WTC11 (cell line): ENCODE measurements around the gene CENPN. TPM values are rescaled to one million over a fixed set of nuclear protein-coding genes. Genes with fewer than 3 reads are reported as not detected.

Source experiments
- ATAC-seq: fragments of 200-7000 bp; cut with Tn5 transposase; 2 replicates; pipeline ENCODE4 v1.10.0; 2021; ENCODE audit warnings: mild to moderate bottlenecking, moderate library complexity
- CTCF ChIA-PET: fragments of 300-600 bp; sonication (Branson Sonifier 250); formaldehyde crosslinking; loops from one replicate; lab custom pipeline; 2021; ENCODE audit warnings: antibody characterized with exemption; lab: Charles Lee
- POLR2A ChIA-PET: fragments of 350-600 bp; sonication (Branson Sonifier 250); formaldehyde crosslinking; loops from one replicate; lab custom pipeline; 2021; ENCODE audit warnings: antibody characterized with exemption; lab: Charles Lee
- DNase-seq: peaks from one replicate; pipeline ENCODE4 v3.0.0; 2021; ENCODE audit warnings: low spot score
- H3K27ac Mint-ChIP-seq: 2 replicates; pipeline ENCODE4 v1.8.0; 2021; ENCODE audit warnings: mixed read lengths
- H3K27me3 Mint-ChIP-seq: 2 replicates; pipeline ENCODE4 v1.8.0; 2021; ENCODE audit warnings: low read depth, mild to moderate bottlenecking, moderate library complexity, mixed read lengths
- H3K36me3 Mint-ChIP-seq: 2 replicates; pipeline ENCODE4 v1.8.0; 2021; ENCODE audit warnings: mixed read lengths
- H3K4me1 Mint-ChIP-seq: 2 replicates; pipeline ENCODE4 v1.8.0; 2022; ENCODE audit warnings: mixed read lengths
- H3K4me3 Mint-ChIP-seq: 2 replicates; pipeline ENCODE4 v1.8.0; 2021; ENCODE audit warnings: mild to moderate bottlenecking, moderate library complexity, mixed read lengths
- H3K9me3 Mint-ChIP-seq: 2 replicates; pipeline ENCODE4 v1.8.0; 2021; ENCODE audit warnings: mixed read lengths
- CREB1 ChIP-seq: sonication (generic); formaldehyde crosslinking; IDR thresholded peaks from 2 replicates; pipeline ENCODE4 v1.8.0; 2023; ENCODE audit warnings: mild to moderate bottlenecking, missing genetic modification reagents
- EMX1 ChIP-seq: fragments of 250-450 bp; sonication (Bioruptor Pico); IDR thresholded peaks from 2 replicates; pipeline ENCODE4 v1.8.0; 2021; ENCODE audit warnings: mild to moderate bottlenecking
- HMGA2 ChIP-seq: fragments of 250-450 bp; sonication (Bioruptor Pico); IDR thresholded peaks from 2 replicates; pipeline ENCODE4 v1.4.0; 2021; ENCODE audit warnings: mild to moderate bottlenecking, moderate library complexity
- JAZF1 ChIP-seq: fragments of 250-450 bp; sonication (Bioruptor Pico); IDR thresholded peaks from 2 replicates; pipeline ENCODE4 v1.9.0; 2021; ENCODE audit warnings: moderate library complexity, mild to moderate bottlenecking, inconsistent platforms
- NFE2L1 ChIP-seq: sonication (generic); formaldehyde crosslinking; IDR thresholded peaks from 2 replicates; pipeline ENCODE4 v1.8.1; 2023; ENCODE audit warnings: missing genetic modification reagents
- NR1H2 ChIP-seq: sonication (generic); formaldehyde crosslinking; IDR thresholded peaks from 2 replicates; pipeline ENCODE4 v1.9.0; 2021; ENCODE audit warnings: mild to moderate bottlenecking, moderate library complexity, missing genetic modification reagents
- OVOL2 ChIP-seq: fragments of 250-450 bp; sonication (Bioruptor Pico); IDR thresholded peaks from 2 replicates; pipeline ENCODE4 v1.9.0; 2021; ENCODE audit warnings: mild to moderate bottlenecking, borderline replicate concordance
- RELA ChIP-seq: sonication (generic); formaldehyde crosslinking; IDR thresholded peaks from 2 replicates; pipeline ENCODE4 v1.8.1; 2022; ENCODE audit warnings: missing genetic modification reagents, mild to moderate bottlenecking, borderline replicate concordance
- TEAD4 ChIP-seq: sonication (generic); formaldehyde crosslinking; IDR thresholded peaks from 2 replicates; pipeline ENCODE4 v1.8.0; 2022; ENCODE audit warnings: mild to moderate bottlenecking, missing genetic modification reagents
- ZBTB21 ChIP-seq: sonication (generic); formaldehyde crosslinking; IDR thresholded peaks from 2 replicates; pipeline ENCODE4 v1.8.1; 2023; ENCODE audit warnings: mild to moderate bottlenecking, missing genetic modification reagents, borderline replicate concordance
- ZNF138 ChIP-seq: sonication (generic); formaldehyde crosslinking; conservative IDR thresholded peaks from 2 replicates; pipeline ENCODE4 v1.8.1; 2022; ENCODE audit warnings: mild to moderate bottlenecking, moderate library complexity, missing genetic modification reagents
- ZNF317 ChIP-seq: sonication (generic); formaldehyde crosslinking; IDR thresholded peaks from 2 replicates; pipeline ENCODE4 v1.8.1; 2023; ENCODE audit warnings: low read depth, mild to moderate bottlenecking, moderate library complexity, missing genetic modification reagents, borderline replicate concordance
- ZNF423 ChIP-seq: fragments of 250-450 bp; sonication (Bioruptor Pico); IDR thresholded peaks from 2 replicates; pipeline ENCODE4 v2.1.2; 2022; ENCODE audit warnings: mild to moderate bottlenecking, moderate library complexity
- total RNA-seq: library from RNA; stranded (reverse); gene quantifications from 3 replicates; pipeline ENCODE4 v1.2.3, GENCODE V29; 2021
- TF ChIP-seq, protein P1 (sequence below): fragments of 200-600 bp; IDR thresholded peaks from 2 replicates; pipeline ENCODE4 v1.8.0; 2022; ENCODE audit warnings: antibody characterized with exemption
- TF ChIP-seq, protein P2 (sequence below): sonication (generic); formaldehyde crosslinking; IDR thresholded peaks from 2 replicates; pipeline ENCODE4 v1.8.1; 2023; ENCODE audit warnings: mild to moderate bottlenecking, missing genetic modification reagents
- TF ChIP-seq, protein P3 (sequence below): fragments of 250-450 bp; sonication (Bioruptor Pico); conservative IDR thresholded peaks from 2 replicates; pipeline ENCODE4 v1.9.0; 2021; ENCODE audit warnings: mild to moderate bottlenecking
- TF ChIP-seq, protein P4 (sequence below): sonication (generic); formaldehyde crosslinking; IDR thresholded peaks from 2 replicates; pipeline ENCODE4 v1.8.1; 2023; ENCODE audit warnings: mild to moderate bottlenecking, moderate library complexity, missing genetic modification reagents
- TF ChIP-seq, protein P5 (sequence below): sonication (generic); formaldehyde crosslinking; IDR thresholded peaks from 2 replicates; pipeline ENCODE4 v1.8.1; 2023; ENCODE audit warnings: mild to moderate bottlenecking, missing genetic modification reagents, borderline replicate concordance
- TF ChIP-seq, protein P6 (sequence below): sonication (generic); formaldehyde crosslinking; IDR thresholded peaks from 2 replicates; pipeline ENCODE4 v1.8.0; 2022; ENCODE audit warnings: mild to moderate bottlenecking, missing genetic modification reagents
- TF ChIP-seq, protein P7 (sequence below): fragments of 250-450 bp; sonication (Bioruptor Pico); IDR thresholded peaks from 2 replicates; pipeline ENCODE4 v1.9.0; 2021; ENCODE audit warnings: moderate library complexity, mild to moderate bottlenecking, inconsistent platforms, borderline replicate concordance

CENPN gene
- total RNA-seq, 1 experiment from 2014 or later: 47.4 TPM

DNA sequence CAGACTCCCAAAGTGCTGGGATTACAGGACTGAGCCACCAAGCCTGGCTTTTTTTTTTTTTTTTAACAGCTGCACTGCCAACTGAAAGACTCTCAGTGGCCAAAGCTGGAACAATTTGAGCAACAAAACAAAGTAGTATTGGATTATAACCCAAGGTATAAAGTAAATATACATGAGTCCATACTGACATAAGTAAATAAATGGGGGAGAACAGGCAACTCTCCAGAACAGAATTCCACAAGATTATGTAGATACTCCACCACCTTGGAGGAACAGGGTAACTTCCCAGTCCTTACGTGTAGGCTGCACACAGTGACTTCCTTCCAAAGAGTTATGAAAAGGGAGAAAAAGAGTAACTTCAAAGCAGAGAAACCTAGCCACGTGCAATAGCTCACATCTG lies 16.0 kb upstream of the CENPN start (continued):
- TF ChIP-seq, protein P1, sequence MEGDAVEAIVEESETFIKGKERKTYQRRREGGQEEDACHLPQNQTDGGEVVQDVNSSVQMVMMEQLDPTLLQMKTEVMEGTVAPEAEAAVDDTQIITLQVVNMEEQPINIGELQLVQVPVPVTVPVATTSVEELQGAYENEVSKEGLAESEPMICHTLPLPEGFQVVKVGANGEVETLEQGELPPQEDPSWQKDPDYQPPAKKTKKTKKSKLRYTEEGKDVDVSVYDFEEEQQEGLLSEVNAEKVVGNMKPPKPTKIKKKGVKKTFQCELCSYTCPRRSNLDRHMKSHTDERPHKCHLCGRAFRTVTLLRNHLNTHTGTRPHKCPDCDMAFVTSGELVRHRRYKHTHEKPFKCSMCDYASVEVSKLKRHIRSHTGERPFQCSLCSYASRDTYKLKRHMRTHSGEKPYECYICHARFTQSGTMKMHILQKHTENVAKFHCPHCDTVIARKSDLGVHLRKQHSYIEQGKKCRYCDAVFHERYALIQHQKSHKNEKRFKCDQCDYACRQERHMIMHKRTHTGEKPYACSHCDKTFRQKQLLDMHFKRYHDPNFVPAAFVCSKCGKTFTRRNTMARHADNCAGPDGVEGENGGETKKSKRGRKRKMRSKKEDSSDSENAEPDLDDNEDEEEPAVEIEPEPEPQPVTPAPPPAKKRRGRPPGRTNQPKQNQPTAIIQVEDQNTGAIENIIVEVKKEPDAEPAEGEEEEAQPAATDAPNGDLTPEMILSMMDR: no peak

DNA sequence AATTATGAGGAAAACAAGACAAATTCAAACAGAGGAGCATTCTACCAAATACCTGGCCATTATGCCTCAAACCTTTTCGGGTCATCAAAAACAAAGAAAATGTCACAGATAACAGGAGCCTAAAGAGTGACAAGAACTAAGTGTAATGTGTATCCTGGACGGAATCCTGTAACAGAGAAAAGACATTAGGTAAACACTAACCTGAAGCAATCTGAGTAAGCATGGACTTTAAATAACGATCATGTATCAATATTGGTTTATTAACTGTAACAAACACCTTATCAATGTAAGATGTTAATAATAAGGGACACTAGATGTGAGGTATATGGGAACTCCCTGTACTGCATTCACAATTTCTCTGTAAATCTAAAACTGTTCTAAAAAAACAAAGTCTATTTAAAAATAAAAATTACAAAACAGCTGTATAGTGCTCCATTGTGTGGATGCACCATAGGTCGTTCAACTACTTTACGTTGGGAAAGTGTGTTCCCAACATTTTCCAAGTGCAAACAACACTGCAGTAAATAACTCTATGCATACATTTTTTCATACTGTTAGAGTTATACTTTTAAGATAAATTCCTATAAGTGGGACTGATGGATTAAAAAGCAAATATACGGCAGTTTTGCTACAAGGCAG lies 15.1 kb upstream of the CENPN start:
- no peak for DNase-seq
- Mint-ChIP-seq H3K4me3 (no peak overlapping the region), H3K36me3 (peaks cover 11% of the 10 kb centered on the region), H3K27ac (no peak overlapping the region), H3K4me1 (peaks cover 20% of the 10 kb centered on the region), H3K9me3 (no peaks in the 10 kb centered on the region), H3K27me3 (peaks cover 11% of the 10 kb centered on the region)
- no peak for ATAC-seq
- POLR2A ChIA-PET: no interaction called here
- CTCF ChIA-PET: no interaction called here
- TF ChIP-seq TEAD4 (no peak), ZBTB21 (CRISPR knock-in tag) (no peak), CREB1 (CRISPR knock-in tag) (no peak), EMX1 (CRISPR knock-in tag) (no peak), OVOL2 (CRISPR knock-in tag) (no peak), ZNF423 (no peak), ZNF317 (CRISPR knock-in tag) (no peak), RELA (CRISPR knock-in tag) (no peak), JAZF1 (CRISPR knock-in tag) (no peak), NFE2L1 (no peak)
- TF ChIP-seq, protein P2, sequence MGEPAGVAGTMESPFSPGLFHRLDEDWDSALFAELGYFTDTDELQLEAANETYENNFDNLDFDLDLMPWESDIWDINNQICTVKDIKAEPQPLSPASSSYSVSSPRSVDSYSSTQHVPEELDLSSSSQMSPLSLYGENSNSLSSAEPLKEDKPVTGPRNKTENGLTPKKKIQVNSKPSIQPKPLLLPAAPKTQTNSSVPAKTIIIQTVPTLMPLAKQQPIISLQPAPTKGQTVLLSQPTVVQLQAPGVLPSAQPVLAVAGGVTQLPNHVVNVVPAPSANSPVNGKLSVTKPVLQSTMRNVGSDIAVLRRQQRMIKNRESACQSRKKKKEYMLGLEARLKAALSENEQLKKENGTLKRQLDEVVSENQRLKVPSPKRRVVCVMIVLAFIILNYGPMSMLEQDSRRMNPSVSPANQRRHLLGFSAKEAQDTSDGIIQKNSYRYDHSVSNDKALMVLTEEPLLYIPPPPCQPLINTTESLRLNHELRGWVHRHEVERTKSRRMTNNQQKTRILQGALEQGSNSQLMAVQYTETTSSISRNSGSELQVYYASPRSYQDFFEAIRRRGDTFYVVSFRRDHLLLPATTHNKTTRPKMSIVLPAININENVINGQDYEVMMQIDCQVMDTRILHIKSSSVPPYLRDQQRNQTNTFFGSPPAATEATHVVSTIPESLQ (CRISPR knock-in tag): no peak
- TF ChIP-seq, protein P3, sequence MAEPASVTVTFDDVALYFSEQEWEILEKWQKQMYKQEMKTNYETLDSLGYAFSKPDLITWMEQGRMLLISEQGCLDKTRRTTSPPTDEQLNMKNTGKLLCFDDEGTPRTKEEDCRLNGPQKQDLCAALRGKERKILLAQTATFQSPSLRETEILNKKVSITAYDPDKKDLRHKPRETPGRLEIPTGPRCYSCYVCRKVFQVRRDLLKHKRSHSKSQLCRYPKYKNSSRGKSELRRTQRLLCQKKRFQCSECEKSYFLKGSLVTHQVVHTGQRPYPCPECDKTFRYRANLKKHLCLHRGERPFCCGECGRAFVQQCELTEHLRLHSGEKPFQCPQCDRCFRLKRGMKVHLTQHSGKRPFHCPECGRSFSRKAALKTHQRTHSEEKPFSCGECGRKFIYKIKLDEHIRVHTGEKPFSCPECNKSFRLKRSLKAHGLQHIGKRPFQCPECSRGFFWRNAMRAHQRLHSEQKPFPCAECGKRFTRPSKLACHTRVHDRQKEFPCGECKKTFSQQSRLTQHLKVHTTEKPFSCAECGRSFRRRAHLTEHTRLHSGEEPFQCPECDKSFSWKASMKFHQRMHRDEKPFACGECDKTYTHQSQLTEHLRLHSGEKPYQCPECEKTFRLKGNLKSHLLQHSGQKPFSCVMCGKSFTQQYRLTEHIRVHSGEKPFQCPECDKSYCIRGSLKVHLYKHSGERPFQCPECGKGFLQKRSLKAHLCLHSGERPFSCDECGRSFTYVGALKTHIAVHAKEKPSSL (CRISPR knock-in tag): no peak
- TF ChIP-seq, protein P4, sequence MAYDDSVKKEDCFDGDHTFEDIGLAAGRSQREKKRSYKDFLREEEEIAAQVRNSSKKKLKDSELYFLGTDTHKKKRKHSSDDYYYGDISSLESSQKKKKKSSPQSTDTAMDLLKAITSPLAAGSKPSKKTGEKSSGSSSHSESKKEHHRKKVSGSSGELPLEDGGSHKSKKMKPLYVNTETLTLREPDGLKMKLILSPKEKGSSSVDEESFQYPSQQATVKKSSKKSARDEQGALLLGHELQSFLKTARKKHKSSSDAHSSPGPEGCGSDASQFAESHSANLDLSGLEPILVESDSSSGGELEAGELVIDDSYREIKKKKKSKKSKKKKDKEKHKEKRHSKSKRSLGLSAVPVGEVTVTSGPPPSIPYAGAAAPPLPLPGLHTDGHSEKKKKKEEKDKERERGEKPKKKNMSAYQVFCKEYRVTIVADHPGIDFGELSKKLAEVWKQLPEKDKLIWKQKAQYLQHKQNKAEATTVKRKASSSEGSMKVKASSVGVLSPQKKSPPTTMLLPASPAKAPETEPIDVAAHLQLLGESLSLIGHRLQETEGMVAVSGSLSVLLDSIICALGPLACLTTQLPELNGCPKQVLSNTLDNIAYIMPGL (CRISPR knock-in tag): no peak

DNA sequence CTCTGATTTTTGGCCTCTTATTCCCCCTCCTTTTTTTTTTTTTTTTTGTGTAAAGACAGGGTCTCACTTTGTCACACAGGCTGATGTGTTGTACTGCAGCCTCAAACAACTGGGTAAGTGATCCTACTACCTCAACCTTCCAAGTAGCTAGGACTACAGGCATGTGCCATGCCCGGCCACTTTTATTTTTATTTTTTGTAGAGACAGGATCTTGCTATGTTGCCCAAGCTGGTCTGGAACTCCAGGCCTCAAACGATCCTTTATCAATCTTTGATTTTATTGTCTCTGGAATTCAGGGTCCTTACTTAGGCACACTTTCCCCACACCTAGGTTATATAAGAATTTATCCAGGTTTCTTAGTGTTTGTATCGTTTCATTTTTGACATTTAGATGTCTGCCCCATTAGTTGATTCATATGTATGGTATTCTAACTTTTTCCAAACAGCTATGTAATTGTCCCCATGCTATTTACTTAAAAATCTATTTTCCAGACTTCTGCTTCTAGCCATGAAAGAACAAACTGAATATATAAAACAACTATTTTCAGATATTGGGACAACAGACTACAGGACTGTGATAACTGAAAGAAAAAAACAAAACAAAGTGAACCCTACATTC lies 14.2 kb upstream of the CENPN start:
- Mint-ChIP-seq H3K9me3 (no peaks in the 10 kb centered on the region), H3K27me3 (peaks cover 9% of the 10 kb centered on the region), H3K4me3 (no peak overlapping the region), H3K36me3 (peaks cover 11% of the 10 kb centered on the region), H3K27ac (no peak overlapping the region; the same call in 1 of the 2 replicates), H3K4me1 (peaks cover 13% of the 10 kb centered on the region)
- CTCF ChIA-PET: interaction anchor here (0.9 kb wide), 1 partner anchor 18 kb away, joined by 3 read pairs; no protein-coding TSS in a partner anchor
- POLR2A ChIA-PET: no interaction called here
- no peak for ATAC-seq
- DNase-seq: no peak
- TF ChIP-seq EMX1 (CRISPR knock-in tag): no peak
- TF ChIP-seq, protein P5, sequence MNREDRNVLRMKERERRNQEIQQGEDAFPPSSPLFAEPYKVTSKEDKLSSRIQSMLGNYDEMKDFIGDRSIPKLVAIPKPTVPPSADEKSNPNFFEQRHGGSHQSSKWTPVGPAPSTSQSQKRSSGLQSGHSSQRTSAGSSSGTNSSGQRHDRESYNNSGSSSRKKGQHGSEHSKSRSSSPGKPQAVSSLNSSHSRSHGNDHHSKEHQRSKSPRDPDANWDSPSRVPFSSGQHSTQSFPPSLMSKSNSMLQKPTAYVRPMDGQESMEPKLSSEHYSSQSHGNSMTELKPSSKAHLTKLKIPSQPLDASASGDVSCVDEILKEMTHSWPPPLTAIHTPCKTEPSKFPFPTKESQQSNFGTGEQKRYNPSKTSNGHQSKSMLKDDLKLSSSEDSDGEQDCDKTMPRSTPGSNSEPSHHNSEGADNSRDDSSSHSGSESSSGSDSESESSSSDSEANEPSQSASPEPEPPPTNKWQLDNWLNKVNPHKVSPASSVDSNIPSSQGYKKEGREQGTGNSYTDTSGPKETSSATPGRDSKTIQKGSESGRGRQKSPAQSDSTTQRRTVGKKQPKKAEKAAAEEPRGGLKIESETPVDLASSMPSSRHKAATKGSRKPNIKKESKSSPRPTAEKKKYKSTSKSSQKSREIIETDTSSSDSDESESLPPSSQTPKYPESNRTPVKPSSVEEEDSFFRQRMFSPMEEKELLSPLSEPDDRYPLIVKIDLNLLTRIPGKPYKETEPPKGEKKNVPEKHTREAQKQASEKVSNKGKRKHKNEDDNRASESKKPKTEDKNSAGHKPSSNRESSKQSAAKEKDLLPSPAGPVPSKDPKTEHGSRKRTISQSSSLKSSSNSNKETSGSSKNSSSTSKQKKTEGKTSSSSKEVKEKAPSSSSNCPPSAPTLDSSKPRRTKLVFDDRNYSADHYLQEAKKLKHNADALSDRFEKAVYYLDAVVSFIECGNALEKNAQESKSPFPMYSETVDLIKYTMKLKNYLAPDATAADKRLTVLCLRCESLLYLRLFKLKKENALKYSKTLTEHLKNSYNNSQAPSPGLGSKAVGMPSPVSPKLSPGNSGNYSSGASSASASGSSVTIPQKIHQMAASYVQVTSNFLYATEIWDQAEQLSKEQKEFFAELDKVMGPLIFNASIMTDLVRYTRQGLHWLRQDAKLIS (CRISPR knock-in tag): no peak
- TF ChIP-seq NR1H2 (CRISPR knock-in tag): no peak
- TF ChIP-seq, protein P6, sequence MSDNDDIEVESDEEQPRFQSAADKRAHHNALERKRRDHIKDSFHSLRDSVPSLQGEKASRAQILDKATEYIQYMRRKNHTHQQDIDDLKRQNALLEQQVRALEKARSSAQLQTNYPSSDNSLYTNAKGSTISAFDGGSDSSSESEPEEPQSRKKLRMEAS (CRISPR knock-in tag): no peak
- no peak for TF ChIP-seq ZNF138
- TF ChIP-seq HMGA2 (CRISPR knock-in tag): no peak
- TF ChIP-seq, protein P7, sequence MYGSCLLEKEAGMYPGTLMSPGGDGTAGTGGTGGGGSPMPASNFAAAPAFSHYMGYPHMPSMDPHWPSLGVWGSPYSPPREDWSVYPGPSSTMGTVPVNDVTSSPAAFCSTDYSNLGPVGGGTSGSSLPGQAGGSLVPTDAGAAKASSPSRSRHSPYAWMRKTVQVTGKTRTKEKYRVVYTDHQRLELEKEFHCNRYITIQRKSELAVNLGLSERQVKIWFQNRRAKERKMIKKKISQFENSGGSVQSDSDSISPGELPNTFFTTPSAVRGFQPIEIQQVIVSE (CRISPR knock-in tag): no peak
